Hindlimb muscle (tissue), 1 donor: ENCODE measurements around the gene CCRL2. TPM values are rescaled to one million over a fixed set of nuclear protein-coding genes. Genes with fewer than 3 reads are reported as not detected.
"Not testable (repeated sequence)": the region's sequence is repeated elsewhere in the genome, so short reads cannot be mapped to it uniquely, and the experiment has no call there.

Source experiments
- DNase-seq: peaks from one replicate; pipeline ENCODE4 v3.0.0-alpha.2; 2013
- polyA plus RNA-seq: library from polyadenylated mRNA; unstranded; fragments of 120-200 nt; gene quantifications from one replicate; pipeline ENCODE4 v1.2.1, GENCODE V29; 2013; ENCODE audit not compliant: insufficient read length

The CCRL2 gene
- polyA plus RNA-seq, 1 donor, result 0.74 TPM

DNA sequence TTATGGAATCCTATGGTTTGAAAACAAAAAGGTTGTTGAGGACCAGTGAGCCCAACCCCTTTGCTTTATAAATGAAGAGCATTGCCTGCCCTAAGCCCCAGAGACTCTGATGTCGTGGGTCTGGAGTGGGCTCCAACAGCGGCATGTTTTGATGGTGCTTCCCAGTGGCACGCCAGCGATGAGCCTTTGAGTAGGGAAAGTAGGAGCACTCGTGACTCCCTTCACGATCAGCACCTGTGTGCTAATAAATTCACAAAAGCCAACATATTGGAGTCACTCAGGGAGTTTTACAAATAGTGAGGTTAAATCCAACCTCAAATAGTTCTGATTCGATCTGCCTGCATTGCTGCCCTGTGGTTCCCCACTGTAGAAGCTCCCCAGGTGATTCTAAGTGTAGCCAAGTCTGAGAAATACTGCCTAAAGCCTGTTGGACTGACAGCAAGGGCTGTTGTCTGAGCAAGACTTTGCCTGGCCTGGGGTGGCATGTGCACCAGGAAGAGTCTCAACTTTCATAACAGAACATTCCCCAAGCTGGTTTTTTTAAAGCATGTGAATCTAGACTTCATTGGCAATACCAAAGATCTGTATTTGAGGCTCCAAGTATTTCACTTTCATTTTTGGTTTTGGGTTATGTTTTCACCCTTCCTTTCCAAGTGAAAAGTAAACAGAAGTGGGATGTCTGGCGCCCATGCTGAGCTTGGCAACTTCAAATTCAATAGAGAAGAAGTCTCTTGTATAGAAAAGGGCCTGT lies 26.4 kb upstream of the CCRL2 start:
- no peak for DNase-seq

DNA sequence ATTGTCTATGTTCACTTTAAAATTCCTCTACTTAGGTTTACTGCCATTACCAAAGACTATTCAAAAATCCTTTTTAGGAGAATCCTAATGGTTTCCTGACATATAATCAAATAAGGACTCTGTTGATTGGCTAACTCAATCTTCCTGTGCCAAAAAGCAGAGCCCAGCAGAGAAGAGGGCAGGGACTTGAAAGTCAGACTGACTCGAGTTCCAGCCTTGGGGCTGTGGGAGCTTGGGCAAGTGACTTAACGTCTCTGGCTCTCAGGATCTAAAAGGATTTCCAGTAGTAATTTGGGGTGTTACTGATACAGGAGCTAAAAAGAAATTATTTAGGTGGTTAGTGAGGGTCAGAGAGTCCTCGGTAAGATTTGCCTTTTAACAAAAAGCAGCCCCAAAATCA lies 25.4 kb upstream of the CCRL2 start:
- no peak for DNase-seq

DNA sequence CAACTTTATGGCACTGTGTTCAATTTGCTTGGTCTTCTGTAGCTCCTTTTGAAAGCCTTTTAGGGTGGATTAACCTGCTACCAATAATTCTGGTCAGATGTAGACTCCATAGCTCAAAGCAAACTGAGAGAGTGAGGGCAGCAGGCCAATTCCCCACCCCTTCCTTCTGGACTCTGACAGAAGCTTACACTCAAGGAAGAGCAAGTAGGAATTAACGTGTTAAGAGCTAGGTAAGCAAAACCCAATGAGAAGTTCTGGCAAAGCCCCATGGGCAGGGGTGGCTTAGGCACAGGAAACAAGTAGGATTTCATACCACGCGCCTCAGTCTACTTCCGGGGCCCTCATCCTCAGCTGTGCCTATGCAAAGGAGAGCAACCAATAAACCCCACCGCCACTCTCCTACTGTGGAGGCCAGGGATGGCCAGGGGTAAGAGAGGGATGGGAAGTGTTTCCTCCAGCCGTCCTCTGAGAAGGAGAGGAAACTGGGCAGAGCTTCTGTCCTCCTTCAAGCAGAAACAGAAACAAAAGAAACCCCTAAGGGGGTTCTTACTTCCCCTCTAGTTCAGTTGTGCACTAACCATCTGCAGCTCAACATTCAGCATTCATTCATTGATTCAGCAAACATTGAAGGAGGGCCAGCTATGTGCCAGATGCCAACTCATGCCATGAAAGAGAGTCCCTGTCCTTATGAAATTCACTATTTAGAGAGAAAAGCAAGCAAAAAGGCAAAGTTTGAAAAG lies 23.7 kb upstream of the CCRL2 start:
- no peak for DNase-seq

DNA sequence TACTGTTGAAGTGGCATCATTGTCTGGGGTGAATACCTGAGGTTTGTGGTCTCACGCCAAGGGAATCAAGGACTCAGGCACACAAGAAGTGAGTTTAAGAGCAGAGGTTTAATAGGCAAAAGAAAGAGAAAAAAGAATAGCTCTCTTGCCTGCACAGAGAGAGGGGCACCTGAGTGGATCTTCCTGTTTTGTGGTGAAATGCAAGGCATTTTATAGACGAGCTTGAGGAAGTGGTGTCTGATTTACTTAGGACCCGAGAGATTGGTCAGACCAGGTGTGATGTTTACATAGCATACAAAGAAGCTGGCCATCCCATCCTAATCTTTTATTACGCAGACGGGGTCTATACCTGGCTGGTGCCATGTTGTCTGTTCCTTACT lies 23.1 kb upstream of the CCRL2 start:
- DNase-seq, result no peak

DNA sequence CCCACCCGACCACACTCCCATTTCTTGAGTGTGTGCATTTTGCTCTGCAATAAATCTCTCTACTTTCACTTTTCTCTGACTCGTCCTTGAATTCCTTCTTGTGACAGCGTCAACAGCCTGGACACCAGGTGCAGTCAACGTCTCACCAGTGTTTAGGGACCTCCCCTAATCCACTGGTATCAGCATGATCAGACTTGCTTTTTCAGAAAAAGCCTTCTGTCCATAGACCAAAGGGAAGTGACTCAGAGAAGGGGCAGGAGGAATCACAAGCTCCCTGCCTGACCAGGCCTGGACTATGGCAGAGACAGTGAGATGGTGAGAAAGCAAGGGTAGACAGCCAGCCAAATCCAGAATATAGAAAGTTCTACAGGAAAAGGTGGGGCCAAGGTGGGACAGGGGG lies 20.9 kb upstream of the CCRL2 start:
- DNase-seq, result no peak

DNA sequence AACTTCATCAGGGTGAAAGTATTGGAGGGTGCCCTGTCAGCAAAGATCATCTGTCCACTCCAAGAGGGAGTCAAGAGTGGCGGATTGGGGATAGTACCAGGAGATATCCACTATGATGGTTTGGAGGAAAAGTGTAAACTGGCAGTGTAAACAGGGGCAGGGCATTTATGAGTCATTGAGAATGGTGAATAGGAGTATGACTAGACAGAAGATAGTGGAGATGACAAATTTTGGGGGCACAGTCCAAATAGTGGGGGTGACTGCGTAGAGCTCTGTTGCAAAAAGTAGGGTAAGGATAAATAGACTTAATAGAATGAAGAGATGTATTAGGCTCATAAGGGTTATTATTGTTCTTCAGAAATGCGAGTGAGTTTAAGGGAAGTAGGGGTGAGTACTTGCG lies 18.2 kb upstream of the CCRL2 start:
- not testable (repeated sequence) for DNase-seq

DNA sequence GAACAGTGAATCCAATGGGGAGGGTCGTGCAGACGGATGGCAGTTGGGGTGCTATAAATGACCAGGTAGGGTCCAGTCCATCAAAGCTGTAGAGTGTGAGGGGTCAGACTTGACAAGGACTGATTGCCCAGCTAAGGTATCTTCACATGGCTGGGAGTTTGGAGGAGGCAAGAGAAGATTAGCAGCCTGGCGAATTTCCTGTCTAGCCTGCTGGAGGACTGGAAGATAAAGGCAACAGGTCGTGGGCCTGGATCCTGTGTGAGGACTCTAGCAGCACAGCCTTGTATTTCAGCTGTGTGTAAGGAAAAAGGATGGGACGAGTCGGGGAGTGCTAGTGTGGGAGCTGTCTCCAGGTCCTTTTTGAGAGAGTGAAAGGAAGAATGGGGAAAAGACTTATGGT lies 17.8 kb upstream of the CCRL2 start:
- DNase-seq, result no peak

DNA sequence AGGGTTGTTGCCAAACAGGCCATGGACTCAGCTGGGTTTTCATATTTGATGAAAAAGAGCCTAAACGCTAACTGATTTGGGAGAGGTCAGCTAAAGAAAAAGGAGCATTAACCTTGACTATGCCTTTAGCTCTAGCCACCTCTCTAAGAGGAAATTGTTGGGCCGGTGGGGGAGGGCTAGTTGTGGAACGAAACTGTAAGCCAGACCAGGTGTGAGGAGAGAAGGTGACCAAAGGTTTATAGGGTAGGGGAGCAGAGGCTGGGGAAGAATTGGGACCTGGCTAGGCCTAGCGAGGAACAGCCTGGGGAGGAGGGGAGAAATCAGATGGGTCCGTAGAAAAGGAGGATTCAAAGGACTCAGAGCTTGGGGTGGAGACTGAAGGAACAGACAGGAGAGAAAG lies 15.5 kb upstream of the CCRL2 start:
- DNase-seq, result not testable (repeated sequence)

DNA sequence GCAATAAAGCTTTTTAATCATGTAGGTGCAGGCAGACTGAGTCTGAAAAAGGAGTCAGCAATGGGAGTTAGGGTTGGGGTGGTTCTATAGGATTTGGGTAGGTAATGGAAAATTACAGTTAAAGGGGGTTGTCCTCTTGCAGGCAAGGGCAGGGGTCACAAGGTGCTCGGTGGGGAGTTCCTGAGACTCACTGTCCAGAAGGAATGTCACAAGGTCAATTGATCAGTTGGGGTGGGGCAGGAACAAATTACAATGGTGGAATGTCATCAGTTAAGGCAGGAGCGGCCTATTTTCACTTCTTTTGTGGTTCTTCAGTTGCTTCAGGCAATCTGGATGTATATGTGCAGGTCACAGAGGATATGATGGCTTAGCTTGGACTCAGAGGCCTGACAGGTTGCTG lies 14.0 kb upstream of the CCRL2 start:
- DNase-seq, result no peak

DNA sequence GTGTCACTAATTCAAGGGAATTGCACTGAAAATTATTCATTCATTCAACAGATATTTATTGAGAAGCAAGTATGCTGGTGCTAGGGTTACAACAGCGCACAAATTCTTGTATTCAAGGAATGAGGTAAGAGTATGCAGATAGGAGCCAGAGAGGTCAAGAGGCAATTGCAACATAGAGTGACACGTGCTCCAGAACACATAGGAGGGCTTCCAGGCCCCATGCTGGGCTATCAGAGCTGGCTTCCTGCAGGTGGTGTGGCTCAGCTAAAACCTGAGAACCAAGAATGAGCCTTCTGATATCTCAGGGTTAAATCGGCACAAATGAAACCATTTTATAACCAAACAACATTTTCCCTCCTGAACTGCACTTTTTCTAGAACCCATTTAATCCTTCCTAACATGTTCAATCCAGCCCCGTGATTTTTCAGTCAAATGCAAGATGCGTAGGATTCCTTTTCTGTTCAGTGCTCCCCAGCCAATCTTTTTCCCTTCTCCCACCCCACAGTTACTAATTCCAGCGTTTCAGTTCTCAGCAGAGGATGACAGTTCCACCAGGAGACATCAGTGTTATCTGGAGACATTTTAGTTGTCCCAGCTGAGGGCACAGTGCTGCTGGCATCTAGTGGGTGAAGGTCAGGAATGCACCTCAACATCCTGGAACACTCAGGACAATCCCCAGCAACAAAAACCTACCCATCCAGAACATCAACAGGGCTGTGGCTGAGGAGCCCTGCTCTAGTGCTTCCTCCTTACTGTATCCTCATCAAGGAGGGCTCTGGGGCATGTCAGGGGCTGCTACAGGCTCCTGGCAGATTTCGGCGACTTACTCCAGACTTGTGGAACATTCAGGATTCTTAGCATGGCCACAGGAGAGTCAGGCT lies 13.3 kb upstream of the CCRL2 start:
- DNase-seq, result no peak

DNA sequence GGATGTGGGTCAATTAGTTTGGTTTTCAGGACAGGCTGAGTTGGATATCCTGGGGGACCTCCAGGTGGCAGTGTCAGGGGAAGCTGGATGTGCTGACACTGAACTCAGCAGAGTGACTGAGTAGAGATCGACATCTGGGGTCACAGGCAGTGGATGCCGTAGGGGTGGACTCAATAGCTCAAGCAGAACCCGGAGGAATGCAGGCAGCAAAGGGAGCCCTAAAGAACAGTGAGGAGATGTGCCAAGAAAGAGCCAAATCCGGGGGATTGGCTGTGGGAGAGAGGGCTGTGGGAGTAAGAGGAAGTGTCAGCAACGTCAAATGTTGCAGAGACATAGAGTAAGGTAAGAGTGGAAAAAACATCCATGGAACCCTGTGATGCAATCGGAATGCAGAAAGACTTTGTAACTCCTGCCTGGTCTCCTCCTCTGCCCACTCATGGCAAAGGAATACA lies 11.8 kb upstream of the CCRL2 start:
- no peak for DNase-seq

DNA sequence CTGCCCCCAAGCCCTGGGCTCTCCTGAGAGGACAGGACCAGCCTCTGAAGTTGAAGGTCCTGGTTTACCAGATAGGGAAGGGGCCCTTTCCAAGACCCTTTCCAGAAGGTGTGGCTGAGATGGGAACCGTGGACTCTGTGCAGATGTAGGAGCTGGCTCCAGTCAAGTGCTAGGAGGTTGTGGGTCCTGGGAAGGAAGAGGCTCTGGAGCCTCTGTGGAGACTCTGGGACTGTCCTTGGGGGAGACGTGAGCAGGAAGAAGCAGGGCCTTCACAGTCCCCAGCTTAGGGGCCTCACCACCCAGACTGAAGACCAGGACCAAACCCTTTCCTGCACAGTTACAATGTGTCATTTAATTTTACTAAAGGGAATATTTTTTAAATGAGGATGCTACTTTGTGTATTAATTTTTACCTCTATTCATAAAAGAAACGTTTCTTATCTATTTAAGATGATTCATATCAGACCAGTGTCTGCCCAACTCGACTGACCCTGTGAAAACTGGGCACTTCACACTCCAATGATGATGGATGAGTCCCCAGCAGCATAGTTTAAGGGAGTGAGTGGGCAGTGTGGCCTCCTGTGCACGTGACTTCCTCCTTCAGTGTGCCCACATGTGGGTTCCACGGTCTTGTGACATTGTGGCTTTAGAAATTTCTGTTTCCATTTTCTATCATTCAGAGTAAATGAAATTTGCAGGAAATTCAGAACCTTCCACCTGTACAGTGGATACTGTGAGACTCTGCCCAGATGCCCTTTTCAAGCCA lies 11.1 kb upstream of the CCRL2 start:
- DNase-seq, result no peak

DNA sequence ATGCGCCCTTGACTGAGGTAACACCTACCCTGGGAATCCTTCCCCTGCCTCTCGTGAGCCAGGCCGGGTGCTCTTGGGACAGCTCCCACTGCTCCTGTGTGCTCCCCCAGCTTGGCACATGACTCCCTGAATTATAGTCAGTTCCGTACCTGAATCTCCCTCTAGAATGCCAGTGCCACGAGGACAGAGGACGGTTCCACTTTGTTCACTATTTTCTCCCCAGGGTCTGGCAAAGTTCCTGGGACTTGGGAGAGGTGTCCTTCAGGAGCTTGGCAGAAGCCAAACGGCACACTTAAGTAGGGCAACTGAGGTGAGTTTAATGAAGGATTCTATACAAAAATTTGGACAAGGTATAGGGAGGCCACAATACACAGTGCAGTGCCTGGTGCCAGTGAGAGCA lies 9.9 kb upstream of the CCRL2 start:
- DNase-seq, result no peak

DNA sequence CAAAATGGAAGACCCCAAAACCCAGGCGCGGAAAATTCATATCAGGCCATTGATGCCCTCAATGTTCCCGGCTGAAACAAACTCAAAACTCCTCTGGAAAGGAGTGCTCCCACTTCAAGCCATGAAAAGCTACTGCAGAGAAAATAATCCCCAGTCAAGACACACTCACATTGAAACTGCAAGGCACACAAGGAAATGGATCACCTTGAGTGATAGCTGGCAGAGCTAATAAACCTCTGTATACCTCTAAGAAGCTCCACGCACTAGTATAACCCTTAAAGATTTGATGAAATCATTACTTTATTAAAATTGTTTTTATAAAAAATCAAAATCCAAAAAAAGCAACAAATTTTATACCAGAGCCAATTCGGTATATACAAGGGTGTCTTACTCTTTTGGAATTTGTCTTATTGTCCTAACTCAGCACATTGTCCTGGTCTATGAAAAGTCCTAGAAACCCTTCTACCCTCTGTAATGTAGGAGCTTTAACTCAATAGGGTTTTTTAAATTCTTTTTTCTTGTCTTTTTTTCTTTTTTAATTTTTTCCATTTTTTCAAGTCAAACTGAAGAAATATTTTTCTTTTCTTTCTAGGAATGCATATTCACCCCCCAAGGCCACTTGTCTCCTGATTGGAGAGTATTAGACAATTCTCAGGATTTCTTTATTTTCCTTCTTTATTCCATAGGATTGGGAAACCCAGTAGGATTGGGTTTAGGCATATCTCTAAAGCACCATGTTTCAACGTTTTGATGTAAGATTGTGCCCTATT lies 8.7 kb upstream of the CCRL2 start:
- no peak for DNase-seq

DNA sequence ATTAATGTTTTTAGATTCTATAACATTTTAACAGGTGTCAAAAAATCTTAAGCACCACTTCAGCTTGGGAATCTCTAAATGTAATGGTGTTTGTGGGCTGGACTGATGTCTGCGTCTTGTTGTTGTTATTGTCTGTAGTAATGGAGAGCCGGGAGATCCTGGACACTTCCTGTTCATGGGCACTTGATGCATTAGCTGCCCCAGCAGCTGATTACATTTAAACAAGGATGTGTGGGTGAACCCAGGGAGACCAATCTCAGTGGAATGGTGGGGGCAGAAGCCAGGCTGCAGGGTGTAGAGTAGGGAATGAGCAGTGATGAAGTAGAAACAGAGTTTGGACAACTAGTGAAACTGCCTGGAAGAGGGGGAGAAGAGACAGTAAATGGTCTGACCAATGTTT lies 8.0 kb upstream of the CCRL2 start:
- no peak for DNase-seq

DNA sequence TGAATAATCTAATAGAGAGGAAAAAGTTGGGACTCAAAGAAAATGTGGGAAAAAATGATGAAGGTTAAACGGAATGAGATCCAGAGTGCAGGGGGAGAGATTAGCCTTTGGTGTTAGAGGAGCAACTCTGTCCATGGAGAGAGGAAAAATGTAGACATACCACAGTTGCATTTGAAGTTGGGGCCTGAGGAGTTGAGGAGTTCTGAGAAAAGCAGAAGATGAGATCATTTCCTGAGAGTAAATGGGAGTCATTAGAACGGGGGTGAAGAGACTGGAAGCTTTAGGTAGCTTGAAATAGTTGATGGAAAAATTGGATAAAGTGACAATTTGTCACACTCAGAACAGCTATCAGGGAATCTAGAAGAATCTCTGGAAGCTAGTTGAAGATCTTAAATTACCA lies 7.5 kb upstream of the CCRL2 start:
- no peak for DNase-seq

DNA sequence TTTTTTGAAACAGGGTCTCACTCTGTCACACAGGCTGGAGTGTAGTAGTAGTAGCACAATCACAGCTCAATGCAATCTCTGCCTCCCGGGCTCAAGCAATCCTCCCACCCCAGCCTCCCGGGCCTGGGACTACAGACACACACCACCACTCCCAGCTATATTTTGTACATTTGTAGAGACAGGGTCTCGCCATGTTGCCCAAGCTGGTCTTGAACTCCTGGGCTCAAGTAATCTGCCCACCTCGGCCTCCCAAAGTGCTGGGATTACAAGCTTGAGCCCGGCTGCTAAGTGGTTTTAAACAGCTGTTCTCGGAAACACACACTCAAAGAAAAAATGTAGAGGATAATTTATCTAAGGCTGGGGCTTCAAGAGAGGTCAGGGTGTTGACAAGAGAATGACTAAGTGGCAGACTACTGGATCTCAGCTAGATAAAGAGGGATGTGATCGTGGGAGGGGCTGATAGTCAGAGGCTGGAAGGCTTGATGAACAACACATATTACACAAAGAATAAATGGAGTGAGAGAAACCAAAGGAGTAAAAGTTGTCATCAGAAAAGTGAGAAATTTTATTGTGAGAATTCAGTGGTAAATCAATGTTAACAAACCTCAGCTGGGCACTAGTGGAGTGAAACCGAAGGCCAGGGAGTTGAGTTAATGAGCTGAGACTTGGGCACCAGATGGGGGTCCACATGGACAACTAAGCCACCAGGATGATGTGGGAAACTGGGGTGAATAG lies 6.9 kb upstream of the CCRL2 start:
- DNase-seq, result no peak

DNA sequence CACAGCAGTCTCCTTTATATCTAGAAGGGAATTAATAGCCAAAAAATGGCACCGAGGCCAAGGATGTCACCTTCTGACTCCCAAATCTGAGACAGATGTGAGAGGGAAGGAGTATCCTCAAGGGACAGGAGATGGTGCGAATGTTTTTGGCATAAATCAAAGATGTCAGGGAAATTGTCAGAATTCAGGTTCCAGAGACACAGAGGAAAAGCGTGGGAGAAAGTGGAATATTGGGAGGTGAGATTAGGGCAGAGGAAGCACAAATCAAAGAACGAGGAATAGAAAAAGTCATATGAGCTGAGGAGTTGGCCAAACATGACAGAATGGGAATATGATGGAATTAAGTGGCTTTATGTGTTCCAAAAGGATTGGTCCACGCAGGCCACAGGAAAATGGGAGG lies 6.2 kb upstream of the CCRL2 start:
- no peak for DNase-seq

DNA sequence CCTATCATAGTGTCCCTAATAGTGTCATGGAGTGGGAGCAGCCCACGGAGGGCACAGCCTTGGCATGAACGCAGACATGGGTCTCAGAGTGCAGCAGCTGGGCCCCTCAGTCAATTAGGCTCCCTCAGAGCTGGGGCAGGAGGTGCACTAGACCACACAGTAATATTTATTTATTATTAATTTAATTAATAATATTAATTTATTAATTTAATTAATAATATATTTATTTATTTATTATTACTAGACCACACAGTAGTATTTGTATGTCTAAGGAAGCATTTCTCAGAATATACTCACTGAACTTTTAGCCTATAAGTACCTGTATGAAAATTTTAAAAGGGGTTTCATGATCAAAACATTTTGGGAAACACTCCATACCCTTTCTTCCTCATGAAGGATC lies 5.5 kb upstream of the CCRL2 start:
- no peak for DNase-seq

DNA sequence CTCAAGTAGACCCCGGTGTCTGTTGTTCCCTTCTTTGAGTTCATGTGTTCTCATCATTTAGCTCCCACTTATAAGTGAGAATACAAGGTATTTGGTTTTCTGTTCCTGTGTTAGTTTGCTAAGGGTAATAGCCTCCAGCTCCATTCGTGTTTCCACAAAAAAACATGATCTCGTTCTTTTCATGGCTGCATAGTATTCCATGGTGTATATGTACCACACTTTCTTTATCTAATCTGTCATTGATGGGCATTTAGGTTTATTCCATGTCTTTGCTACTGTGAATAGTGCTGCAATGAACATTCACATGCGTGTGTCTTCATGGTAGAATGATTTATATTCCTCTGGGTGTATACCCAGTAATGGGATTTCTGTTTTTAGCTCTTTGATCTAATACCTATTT lies 4.2 kb upstream of the CCRL2 start:
- not testable (repeated sequence) for DNase-seq
